HL-60 (cell line): ENCODE measurements around the gene ENKD1.

Experiments
- DNase-seq, 2 experiments: peaks; one replicate each; pipeline ENCODE4 v3.0.0-alpha.2; 2010 to 2020; ENCODE audit warnings: low read depth in 1 of 2, low spot score in 1 of 2
- H3K27ac ChIP-seq: fragments of 250-450 bp; sonication (Bioruptor Pico); replicated peaks from 2 replicates; pipeline ENCODE4 v1.5.1; 2020; ENCODE audit warnings: mild to moderate bottlenecking, moderate library complexity
- H3K27me3 ChIP-seq: fragments of 250-450 bp; sonication (Bioruptor Pico); 2 replicates; pipeline ENCODE4 v1.5.1; 2021; ENCODE audit warnings: mild to moderate bottlenecking, moderate library complexity; ENCODE audit not compliant: insufficient read depth, poor library complexity, severe bottlenecking
- H3K4me3 ChIP-seq: replicated peaks from 2 replicates; pipeline ENCODE4 v1.5.1; 2011; ENCODE audit warnings: mild to moderate bottlenecking, control low read depth, low read length; ENCODE audit not compliant: insufficient read depth
- GABPA ChIP-seq: IDR thresholded peaks from 2 replicates; pipeline ENCODE4 v1.6.1; 2012; ENCODE audit warnings: low read depth
- POLR2AphosphoS5 ChIP-seq: IDR thresholded peaks from 2 replicates; pipeline ENCODE4 v1.6.1; 2012; ENCODE audit warnings: low read depth
- REST ChIP-seq: IDR thresholded peaks from 2 replicates; pipeline ENCODE4 v1.6.1; 2012; ENCODE audit warnings: low read depth; ENCODE audit not compliant: insufficient replicate concordance
- SPI1 ChIP-seq: IDR thresholded peaks from 2 replicates; pipeline ENCODE4 v1.6.1; 2012; ENCODE audit warnings: low read depth, mild to moderate bottlenecking, borderline replicate concordance
- TF ChIP-seq, protein P1 (sequence below): IDR thresholded peaks from one replicate; pipeline ENCODE4 v1.5.1; 2011; ENCODE audit warnings: low read length, control low read depth, inconsistent platforms; ENCODE audit not compliant: insufficient read depth

Gene ENKD1

GRCh38 chr16:67668495-67669157 lies 2.1 kb upstream of the ENKD1 start:
- H3K27me3 ChIP-seq = no peaks in the 10 kb centered on the region
- H3K27ac ChIP-seq = peak overlapping the region; percentile 97
- TF ChIP-seq, protein P1, sequence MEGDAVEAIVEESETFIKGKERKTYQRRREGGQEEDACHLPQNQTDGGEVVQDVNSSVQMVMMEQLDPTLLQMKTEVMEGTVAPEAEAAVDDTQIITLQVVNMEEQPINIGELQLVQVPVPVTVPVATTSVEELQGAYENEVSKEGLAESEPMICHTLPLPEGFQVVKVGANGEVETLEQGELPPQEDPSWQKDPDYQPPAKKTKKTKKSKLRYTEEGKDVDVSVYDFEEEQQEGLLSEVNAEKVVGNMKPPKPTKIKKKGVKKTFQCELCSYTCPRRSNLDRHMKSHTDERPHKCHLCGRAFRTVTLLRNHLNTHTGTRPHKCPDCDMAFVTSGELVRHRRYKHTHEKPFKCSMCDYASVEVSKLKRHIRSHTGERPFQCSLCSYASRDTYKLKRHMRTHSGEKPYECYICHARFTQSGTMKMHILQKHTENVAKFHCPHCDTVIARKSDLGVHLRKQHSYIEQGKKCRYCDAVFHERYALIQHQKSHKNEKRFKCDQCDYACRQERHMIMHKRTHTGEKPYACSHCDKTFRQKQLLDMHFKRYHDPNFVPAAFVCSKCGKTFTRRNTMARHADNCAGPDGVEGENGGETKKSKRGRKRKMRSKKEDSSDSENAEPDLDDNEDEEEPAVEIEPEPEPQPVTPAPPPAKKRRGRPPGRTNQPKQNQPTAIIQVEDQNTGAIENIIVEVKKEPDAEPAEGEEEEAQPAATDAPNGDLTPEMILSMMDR = peak; percentile 9
- TF ChIP-seq POLR2AphosphoS5 (no peak), REST (no peak), SPI1 (peak; percentile 71; the same call in 1 of the 2 replicates)
- DNase-seq = peak in 1 of 2 experiments; percentile 42
- no peak overlapping the region for H3K4me3 ChIP-seq

GRCh38 chr16:67667817-67668494 lies 1.4 kb upstream of the ENKD1 start:
- Histone ChIP-seq H3K27me3 (no peaks in the 10 kb centered on the region), H3K4me3 (no peak overlapping the region), H3K27ac (peak overlapping the region; percentile 97)
- TF ChIP-seq SPI1 (no peak), POLR2AphosphoS5 (peak; percentile 17; the same call in 1 of the 2 replicates)
- TF ChIP-seq, protein P1 = peak; percentile 95
- peak; percentile 85 to 96 for DNase-seq

- Histone ChIP-seq H3K4me3 (no peak overlapping the region), H3K27me3 (no peaks in the 10 kb centered on the region), H3K27ac (peak overlapping the region; percentile 97)
- TF ChIP-seq REST (no peak), POLR2AphosphoS5 (no peak), SPI1 (no peak), GABPA (no peak)
- TF ChIP-seq, protein P1 = no peak
- DNase-seq = no peak
Measured at GRCh38 chr16:67667453-67667816, 885 bp upstream of the ENKD1 start.
